ENCODE results near the gene PSMC3. TPM values are rescaled to one million over a fixed set of nuclear protein-coding genes. Genes with fewer than 3 reads are reported as not detected.

The PSMC3 gene
- total RNA-seq, 3 donors from 2014 or later: 98.5 to 168 (median 144) TPM

DNA sequence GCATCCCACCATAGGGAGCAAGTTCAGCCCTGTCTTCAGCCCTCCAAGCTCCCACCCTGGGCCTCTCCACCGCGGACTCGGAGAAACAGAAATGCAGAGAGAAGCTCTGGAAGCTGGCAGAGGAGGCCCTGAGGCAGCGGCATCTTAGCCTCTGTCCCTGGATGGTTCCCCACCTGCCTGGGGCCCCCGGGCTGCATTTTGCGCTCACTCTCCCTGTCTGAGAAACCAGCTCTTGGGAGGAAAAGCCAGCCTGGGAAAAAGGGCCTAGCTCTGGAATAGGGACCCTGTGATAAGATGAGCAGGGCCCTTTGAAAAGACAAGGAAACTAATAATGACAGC lies 35.8 kb downstream of the PSMC3 start:
- DNase-seq (ENCODE audit: low spot score in 2 of 2): no peak
- H3K27me3 ChIP-seq: no peaks in the 10 kb centered on the region
- intact Hi-C loops (cut with DNase I; ENCODE audit: low total_unique reads): no loop called here
- no peaks in the 10 kb centered on the region for H3K4me1 ChIP-seq
- no peak overlapping the region for H3K4me3 ChIP-seq
- H3K36me3 ChIP-seq: no peaks in the 10 kb centered on the region
- no peak overlapping the region for H3K27ac ChIP-seq
- no peaks in the 10 kb centered on the region for H3K9me3 ChIP-seq
- TF ChIP-seq, protein P1, sequence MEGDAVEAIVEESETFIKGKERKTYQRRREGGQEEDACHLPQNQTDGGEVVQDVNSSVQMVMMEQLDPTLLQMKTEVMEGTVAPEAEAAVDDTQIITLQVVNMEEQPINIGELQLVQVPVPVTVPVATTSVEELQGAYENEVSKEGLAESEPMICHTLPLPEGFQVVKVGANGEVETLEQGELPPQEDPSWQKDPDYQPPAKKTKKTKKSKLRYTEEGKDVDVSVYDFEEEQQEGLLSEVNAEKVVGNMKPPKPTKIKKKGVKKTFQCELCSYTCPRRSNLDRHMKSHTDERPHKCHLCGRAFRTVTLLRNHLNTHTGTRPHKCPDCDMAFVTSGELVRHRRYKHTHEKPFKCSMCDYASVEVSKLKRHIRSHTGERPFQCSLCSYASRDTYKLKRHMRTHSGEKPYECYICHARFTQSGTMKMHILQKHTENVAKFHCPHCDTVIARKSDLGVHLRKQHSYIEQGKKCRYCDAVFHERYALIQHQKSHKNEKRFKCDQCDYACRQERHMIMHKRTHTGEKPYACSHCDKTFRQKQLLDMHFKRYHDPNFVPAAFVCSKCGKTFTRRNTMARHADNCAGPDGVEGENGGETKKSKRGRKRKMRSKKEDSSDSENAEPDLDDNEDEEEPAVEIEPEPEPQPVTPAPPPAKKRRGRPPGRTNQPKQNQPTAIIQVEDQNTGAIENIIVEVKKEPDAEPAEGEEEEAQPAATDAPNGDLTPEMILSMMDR (IDR thresholded peaks at IDR 0.05): no peak
- TF ChIP-seq POLR2A (IDR thresholded peaks at IDR 0.05): no peak
- TF ChIP-seq POLR2AphosphoS5 (IDR thresholded peaks at IDR 0.05): no peak

DNA sequence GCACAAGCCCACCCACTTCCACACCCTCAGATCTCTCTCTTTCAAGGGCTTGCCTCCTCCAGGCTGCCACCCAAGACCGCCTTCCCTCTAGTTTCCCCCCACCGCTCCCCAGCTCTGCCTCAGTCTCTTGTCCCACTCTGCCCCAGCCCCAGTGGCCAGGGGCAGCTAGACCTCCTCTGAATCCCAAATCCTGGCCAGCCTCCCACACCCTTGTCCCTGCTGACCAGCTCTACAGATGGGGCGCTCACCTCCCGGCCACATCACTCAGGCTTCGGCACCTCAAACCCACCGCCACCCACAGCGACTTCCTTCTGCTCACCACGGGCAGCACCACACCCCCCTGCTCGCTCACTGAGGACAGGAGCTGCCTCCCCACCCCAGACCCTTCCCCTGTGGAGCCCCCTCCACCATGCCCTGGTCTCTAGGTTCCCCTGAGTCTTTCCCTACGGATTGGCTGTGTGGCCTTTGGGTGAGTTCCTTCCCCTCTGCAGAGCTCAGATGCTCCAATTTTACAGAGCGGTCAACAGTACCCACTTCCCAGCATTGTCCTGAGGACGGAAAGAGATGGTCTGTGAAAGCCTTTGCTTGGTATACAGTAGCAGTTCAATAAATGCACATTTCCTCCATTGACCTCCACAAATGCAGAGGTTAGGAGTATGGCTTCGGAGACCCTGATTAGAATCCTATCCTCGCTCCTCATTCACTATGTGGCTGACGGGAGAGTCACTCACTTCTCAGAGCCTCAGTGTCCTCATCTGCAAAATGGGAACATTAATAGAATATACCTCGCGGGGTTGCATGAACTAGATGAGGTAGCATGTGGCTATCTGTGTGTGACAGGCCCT lies 36.4 kb downstream of the PSMC3 start:
- DNase-seq (ENCODE audit: low spot score in 2 of 2): no peak
- Histone ChIP-seq H3K4me1 (no peaks in the 10 kb centered on the region), H3K9me3 (no peaks in the 10 kb centered on the region), H3K27ac (peak overlapping the region; percentile 68 to 77), H3K36me3 (no peaks in the 10 kb centered on the region), H3K4me3 (no peak overlapping the region), H3K27me3 (no peaks in the 10 kb centered on the region)
- TF ChIP-seq, protein P1 (IDR thresholded peaks at IDR 0.05): no peak
- TF ChIP-seq POLR2A (IDR thresholded peaks at IDR 0.05) (no peak), POLR2AphosphoS5 (IDR thresholded peaks at IDR 0.05) (no peak)
- intact Hi-C loops (cut with DNase I; ENCODE audit: low total_unique reads): no loop called here

DNA sequence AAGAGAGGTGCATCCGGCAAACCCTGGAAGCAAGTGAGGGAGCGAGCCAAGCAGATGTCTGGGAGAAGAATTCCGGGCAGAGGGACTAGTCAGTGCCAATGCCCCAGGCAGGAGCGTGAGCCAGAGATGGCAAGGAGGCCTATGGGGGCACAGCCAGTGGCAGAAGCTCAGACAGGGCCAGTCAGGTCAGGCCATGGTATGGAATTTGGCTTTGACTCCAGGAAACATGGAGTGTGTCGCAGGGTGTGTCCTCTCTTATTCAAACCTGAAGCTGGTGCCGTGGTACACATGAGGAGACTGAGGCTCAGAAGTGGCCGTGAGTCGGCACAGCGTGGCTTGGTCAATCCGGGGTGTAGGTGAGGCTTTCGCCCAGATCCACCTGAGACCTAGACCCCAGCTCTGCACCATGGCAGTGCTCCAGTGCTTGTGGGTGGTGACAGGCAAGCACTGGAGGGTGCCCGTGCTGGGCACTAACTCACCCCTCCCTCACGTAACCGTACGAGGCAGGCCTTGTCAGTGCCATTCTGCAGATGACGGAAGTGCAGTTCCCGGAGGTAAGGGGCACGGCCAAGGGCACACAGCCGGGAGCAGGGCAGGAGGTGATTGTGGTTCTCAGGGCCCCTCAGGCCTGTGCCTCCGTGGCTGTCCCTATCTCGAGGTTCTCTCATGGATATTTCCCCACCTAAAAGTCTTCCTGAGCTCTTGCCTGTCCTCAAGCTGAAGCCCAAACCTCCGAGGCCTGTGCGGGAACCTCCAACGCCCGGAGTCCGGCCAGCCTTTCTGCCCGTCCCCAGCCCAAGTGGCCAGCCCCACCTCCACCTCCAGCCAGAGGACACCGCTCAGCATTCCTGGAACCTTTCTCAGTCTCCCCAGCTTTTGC lies 37.3 kb downstream of the PSMC3 start:
- no peaks in the 10 kb centered on the region for H3K4me1 ChIP-seq
- H3K4me3 ChIP-seq: peak overlapping the region in 1 of 3 donors; percentile 11
- no peaks in the 10 kb centered on the region for H3K9me3 ChIP-seq
- intact Hi-C loops (cut with DNase I; ENCODE audit: low total_unique reads): no loop called here
- H3K27me3 ChIP-seq: no peaks in the 10 kb centered on the region
- peak in 1 of 2 donors; percentile 71 for DNase-seq (ENCODE audit: low spot score in 2 of 2)
- TF ChIP-seq POLR2A (IDR thresholded peaks at IDR 0.05) (no peak), POLR2AphosphoS5 (IDR thresholded peaks at IDR 0.05) (no peak)
- TF ChIP-seq, protein P1 (IDR thresholded peaks at IDR 0.05): no peak
- no peaks in the 10 kb centered on the region for H3K36me3 ChIP-seq
- peak overlapping the region; percentile 68 to 77 for H3K27ac ChIP-seq

- no peaks in the 10 kb centered on the region for H3K4me1 ChIP-seq
- H3K27me3 ChIP-seq: no peaks in the 10 kb centered on the region
- intact Hi-C loops (cut with DNase I; ENCODE audit: low total_unique reads): no loop called here
- peak overlapping the region in 1 of 3 donors; percentile 11 for H3K4me3 ChIP-seq
- DNase-seq (ENCODE audit: low spot score in 2 of 2): no peak
- TF ChIP-seq, protein P1 (IDR thresholded peaks at IDR 0.05): no peak
- TF ChIP-seq POLR2A (IDR thresholded peaks at IDR 0.05): no peak
- no peak for TF ChIP-seq POLR2AphosphoS5 (IDR thresholded peaks at IDR 0.05)
- peak overlapping the region; percentile 68 to 77 for H3K27ac ChIP-seq
- H3K36me3 ChIP-seq: no peaks in the 10 kb centered on the region
- H3K9me3 ChIP-seq: no peaks in the 10 kb centered on the region
Measured at GRCh38 chr11:47387944-47388696, 38.1 kb downstream of the PSMC3 start.

All from breast epithelium (tissue), 4 donors.